ENCODE measurements around the gene OSCAR. TPM values are rescaled to one million over a fixed set of nuclear protein-coding genes. Genes with fewer than 3 reads are reported as not detected.

The OSCAR gene
- total RNA-seq, 4 donors from 2014 or later, result 0.49 to 2.7 (median 1.8) TPM

GRCh38 chr19:54124393-54124792, 23.8 kb upstream of the OSCAR start:
- no peaks in the 10 kb centered on the region for H3K27me3 ChIP-seq
- H3K9me3 ChIP-seq, result no peaks in the 10 kb centered on the region
- H3K27ac ChIP-seq, result no peak overlapping the region
- peaks cover 99% of the 10 kb centered on the region for H3K36me3 ChIP-seq
- no peaks in the 10 kb centered on the region for H3K4me1 ChIP-seq
- no peak overlapping the region for H3K4me3 ChIP-seq
- no peak for TF ChIP-seq CTCF (IDR thresholded peaks at IDR 0.05)
- TF ChIP-seq EP300 (IDR thresholded peaks at IDR 0.05), result no peak
- no peak for TF ChIP-seq POLR2A (IDR thresholded peaks at IDR 0.05)
- TF ChIP-seq POLR2AphosphoS5 (IDR thresholded peaks at IDR 0.05), result no peak
- DNase-seq (ENCODE audit: low spot score in 2 of 2), result no peak
- 90% methylated on average over 14 of the region's 19 CpGs for WGBS

- H3K4me1 ChIP-seq, result no peaks in the 10 kb centered on the region
- H3K36me3 ChIP-seq, result peaks cover 99% of the 10 kb centered on the region
- WGBS, result no CpG with 5 or more reads among the region's 17 CpGs
- no peaks in the 10 kb centered on the region for H3K9me3 ChIP-seq
- TF ChIP-seq EP300 (IDR thresholded peaks at IDR 0.05) (no peak), CTCF (IDR thresholded peaks at IDR 0.05) (no peak), POLR2AphosphoS5 (IDR thresholded peaks at IDR 0.05) (no peak), POLR2A (IDR thresholded peaks at IDR 0.05) (no peak)
- H3K4me3 ChIP-seq, result no peak overlapping the region
- DNase-seq (ENCODE audit: low spot score in 2 of 2), result peak in 1 of 2 donors; percentile 62
- no peaks in the 10 kb centered on the region for H3K27me3 ChIP-seq
- no peak overlapping the region for H3K27ac ChIP-seq
Observed at GRCh38 chr19:54123682-54124081, 23.1 kb upstream of the OSCAR start.

- no peak for TF ChIP-seq EP300 (IDR thresholded peaks at IDR 0.05)
- DNase-seq (ENCODE audit: low spot score in 2 of 2), result no peak
- Histone ChIP-seq H3K27ac (no peak overlapping the region), H3K27me3 (no peaks in the 10 kb centered on the region), H3K9me3 (no peaks in the 10 kb centered on the region), H3K4me1 (peaks cover 9% of the 10 kb centered on the region), H3K36me3 (peaks cover 83% of the 10 kb centered on the region), H3K4me3 (no peak overlapping the region)
- 80% methylated on average over 10 of the region's 10 CpGs for WGBS
Observed at GRCh38 chr19:54121259-54121658, 20.7 kb upstream of the OSCAR start.

GRCh38 chr19:54115109-54116063, 14.8 kb upstream of the OSCAR start, which contains the start of the genes PRPF31 and TFPT:
Gene PRPF31, plus strand, starts transcription at chr19:54115754. Its CDS starts 2,525 bp downstream, at chr19:54118279.
Gene TFPT, minus strand, starts transcription at chr19:54115657. Its CDS starts 388 bp downstream, at chr19:54115269.
- peaks cover 25% of the 10 kb centered on the region for H3K4me1 ChIP-seq
- H3K36me3 ChIP-seq, result peaks cover 36% of the 10 kb centered on the region
- H3K4me3 ChIP-seq, result peak within 1 kb of the TSS; percentile 75
- no peaks in the 10 kb centered on the region for H3K27me3 ChIP-seq
- TF ChIP-seq POLR2A (IDR thresholded peaks at IDR 0.05) (peak in 1 of 2 donors; percentile 53), EP300 (IDR thresholded peaks at IDR 0.05) (no peak), CTCF (IDR thresholded peaks at IDR 0.05) (no peak), POLR2AphosphoS5 (IDR thresholded peaks at IDR 0.05) (peak in 2 of 3 donors; percentile 95 to 99)
- H3K9me3 ChIP-seq, result no peaks in the 10 kb centered on the region
- WGBS, result 1% methylated on average over 60 of the region's 60 CpGs
- H3K27ac ChIP-seq, result peak within 1 kb of the TSS; percentile 87
- DNase-seq (ENCODE audit: low spot score in 2 of 2), result peak; percentile 98 to 99

GRCh38 chr19:54114340-54115108, 13.9 kb upstream of the OSCAR start:
- 32% methylated on average over 23 of the region's 28 CpGs for WGBS
- peaks cover 25% of the 10 kb centered on the region for H3K4me1 ChIP-seq
- H3K36me3 ChIP-seq, result peaks cover 36% of the 10 kb centered on the region
- H3K27me3 ChIP-seq, result no peaks in the 10 kb centered on the region
- TF ChIP-seq CTCF (IDR thresholded peaks at IDR 0.05) (no peak), EP300 (IDR thresholded peaks at IDR 0.05) (no peak), POLR2AphosphoS5 (IDR thresholded peaks at IDR 0.05) (no peak), POLR2A (IDR thresholded peaks at IDR 0.05) (no peak)
- no peaks in the 10 kb centered on the region for H3K9me3 ChIP-seq
- peak in 1 of 2 donors; percentile 60 for DNase-seq (ENCODE audit: low spot score in 2 of 2)
- peak overlapping the region; percentile 75 for H3K4me3 ChIP-seq
- no peak overlapping the region for H3K27ac ChIP-seq

Data from suprapubic skin (tissue), 4 donors.